HG03135 (cell line): Measurements from ENCODE around the gene IGSF11.
"Not testable (repeated sequence)": the region's sequence is repeated elsewhere in the genome, so short reads cannot be mapped to it uniquely, and the experiment has no call there.

Source experiments
- ATAC-seq: cut with Tn5 transposase; IDR thresholded peaks from one replicate; pipeline ENCODE4 v1.9.1; 2021; ENCODE audit warnings: mild to moderate bottlenecking, moderate library complexity; ENCODE audit not compliant: unreplicated experiment

The IGSF11 gene

DNA sequence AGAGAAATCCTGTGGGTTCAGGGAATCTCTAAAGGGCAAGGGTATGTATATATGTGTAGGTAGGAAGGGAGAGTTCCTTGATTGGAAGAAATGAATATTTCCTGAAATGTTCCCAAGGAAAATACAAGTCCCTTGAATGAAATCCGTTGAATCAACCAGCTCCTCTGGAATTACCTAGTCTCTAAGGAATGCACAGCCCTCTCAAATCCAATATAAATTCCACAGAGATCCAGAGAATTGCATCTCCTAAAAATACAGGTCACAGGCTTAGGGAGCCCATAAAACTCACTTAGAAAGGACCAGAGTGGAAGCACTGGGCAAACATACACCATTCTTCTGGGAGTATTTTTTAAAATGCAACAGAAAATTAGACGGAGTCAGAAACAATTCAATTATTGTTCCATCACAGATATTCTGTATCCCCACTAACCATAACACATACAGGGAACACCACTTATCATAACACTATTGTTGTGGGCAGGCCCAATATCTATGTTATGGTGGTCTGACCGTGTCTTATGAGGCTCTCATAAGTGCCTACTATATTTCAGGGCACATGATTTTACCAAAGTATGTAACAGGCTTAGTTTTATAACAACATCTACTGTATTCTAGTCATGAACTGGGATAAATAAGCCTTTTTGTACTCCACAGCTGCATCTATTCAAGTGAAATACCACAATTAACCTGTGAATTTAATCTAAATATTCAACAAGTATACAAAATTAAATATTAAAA, 43.7 kb downstream of the IGSF11 start:
- no peak for ATAC-seq

GRCh38 chr3:118988198-118989130, 46.2 kb downstream of the IGSF11 start:
- no peak for ATAC-seq

GRCh38 chr3:118987477-118987876, 47.2 kb downstream of the IGSF11 start:
- ATAC-seq = no peak

GRCh38 chr3:118986734-118987133, 47.9 kb downstream of the IGSF11 start:
- no peak for ATAC-seq

DNA sequence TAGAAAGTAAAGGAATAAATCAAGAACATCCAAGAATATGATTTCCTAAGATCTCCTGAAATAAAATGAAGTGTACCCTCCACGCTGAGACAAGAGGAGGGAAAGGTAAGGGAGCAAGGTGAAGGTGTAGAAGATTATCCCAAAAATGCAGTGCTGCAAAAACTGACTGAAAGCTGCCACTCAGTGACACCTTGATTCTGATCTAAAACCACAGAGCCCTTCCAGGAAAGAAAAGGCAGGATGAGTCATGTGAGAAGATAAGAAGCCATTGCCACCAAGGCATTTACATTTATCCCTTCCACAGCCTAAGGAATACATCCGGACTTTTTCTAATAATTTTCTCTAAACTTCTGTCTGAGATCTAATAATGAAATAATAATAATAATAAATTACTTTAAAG, 49.9 kb downstream of the IGSF11 start:
- no peak for ATAC-seq

- ATAC-seq = no peak
Observed at GRCh38 chr3:118981494-118982134, 53.0 kb downstream of the IGSF11 start.

DNA sequence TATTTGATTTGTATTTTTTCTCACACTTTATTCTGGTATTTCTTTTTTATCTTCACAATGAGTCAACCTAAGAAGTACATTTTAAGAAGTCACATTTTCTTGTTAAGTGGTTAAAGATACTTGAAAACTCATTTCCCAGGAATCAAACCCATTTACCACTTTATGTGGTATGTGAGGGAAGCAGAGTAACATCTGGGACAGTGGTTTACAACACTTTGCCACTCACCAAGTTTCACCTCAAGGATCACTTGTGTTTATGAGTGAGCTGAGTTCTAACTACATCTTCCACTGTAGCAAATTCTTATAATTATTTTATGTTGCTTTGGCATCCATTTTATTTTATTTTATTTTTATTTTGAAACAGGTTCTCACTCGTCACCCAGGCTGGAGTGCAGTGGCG, 53.8 kb downstream of the IGSF11 start:
- ATAC-seq = no peak

- no peak for ATAC-seq
Observed at GRCh38 chr3:118978393-118978758, 56.3 kb downstream of the IGSF11 start.

DNA sequence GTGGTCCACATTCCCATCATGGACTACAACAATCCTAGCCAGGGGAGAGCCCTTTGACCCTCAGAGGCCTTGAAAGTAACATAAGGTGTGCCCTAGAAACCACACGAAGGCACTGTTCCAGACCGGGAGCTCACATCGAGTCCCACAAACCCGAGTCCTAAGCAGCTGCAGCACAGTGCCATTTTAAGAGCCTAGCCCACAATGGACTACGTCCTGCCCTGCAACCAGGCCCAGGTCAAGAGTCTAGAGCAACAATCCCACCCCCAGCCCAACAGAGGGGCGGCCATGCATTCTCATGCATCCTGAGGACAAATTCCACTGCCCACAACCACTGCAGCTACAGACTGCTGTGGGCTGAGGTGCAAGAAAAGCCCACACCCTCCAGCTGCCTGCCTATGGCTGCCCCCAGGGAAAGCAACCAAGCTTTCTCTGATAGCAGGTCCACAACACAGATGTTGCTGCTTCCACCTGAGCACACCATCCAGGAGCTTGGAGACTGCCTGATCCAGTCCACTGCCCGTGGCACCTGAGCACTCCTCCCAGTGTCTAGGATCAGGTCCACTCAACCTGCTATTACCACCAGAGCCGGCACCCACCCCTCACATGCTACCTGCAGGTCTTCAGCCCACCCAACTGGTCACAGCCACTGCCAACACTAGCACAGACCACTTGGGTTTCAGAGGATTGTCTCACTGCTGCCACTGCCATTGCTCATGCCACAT, 56.8 kb downstream of the IGSF11 start:
- no peak for ATAC-seq

DNA sequence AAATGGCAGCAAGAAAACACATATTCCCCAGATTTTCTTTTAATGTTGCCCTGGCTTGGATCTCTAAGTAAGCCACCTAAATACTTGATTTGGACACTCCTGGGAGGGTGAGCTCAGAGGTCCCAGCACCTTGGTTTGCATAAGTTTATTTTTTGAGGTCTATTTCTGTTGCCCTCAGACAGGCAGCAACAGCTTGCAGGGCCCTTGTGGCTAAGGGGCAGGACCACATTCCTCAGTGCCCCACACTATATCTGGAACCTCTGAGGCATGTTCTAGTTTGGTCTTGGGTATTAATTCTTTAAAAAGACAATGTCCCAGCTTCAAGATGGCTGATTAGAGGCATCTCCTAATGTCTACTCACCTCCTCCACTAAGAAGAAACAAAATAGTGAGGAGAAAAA, 57.5 kb downstream of the IGSF11 start:
- ATAC-seq = no peak

GRCh38 chr3:118975476-118975875, 59.2 kb downstream of the IGSF11 start:
- ATAC-seq = not testable (repeated sequence)

GRCh38 chr3:118974356-118975097, 60.1 kb downstream of the IGSF11 start:
- ATAC-seq = no peak

GRCh38 chr3:118973050-118973449, 61.6 kb downstream of the IGSF11 start:
- ATAC-seq = no peak

DNA sequence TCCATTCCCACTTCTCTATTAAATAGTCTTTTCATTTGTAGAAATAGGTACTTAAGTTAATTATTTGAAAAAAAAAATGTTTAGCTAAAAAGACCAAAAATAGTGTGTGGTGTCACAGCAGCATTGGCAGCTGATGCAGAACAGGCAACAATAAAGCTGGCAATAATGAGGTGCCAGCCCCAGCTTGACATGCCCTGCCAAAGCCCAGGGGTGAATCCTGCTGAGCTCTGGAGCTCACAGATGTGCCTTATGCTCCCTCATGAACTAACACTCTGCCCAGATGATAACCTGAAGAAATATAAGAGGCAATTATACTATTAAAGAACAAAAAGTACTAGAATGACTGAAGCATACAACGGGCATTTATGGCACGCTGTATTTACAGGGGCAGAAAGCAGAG, 63.8 kb downstream of the IGSF11 start:
- no peak for ATAC-seq

GRCh38 chr3:118968640-118969039, 66.0 kb downstream of the IGSF11 start:
- no peak for ATAC-seq

- no peak for ATAC-seq
Observed at GRCh38 chr3:118968111-118968510, 66.5 kb downstream of the IGSF11 start.

GRCh38 chr3:118966700-118967099, 67.9 kb downstream of the IGSF11 start:
- ATAC-seq = no peak

GRCh38 chr3:118963711-118964110, 70.9 kb downstream of the IGSF11 start:
- ATAC-seq = no peak

- no peak for ATAC-seq
Observed at GRCh38 chr3:118960876-118961450, 73.7 kb downstream of the IGSF11 start.
